MM.1S (cell line): ENCODE data around the gene FUT8.

Experiments
- CTCF ChIP-seq: fragments of 300-600 bp; sonication (generic); IDR thresholded peaks from 2 replicates; pipeline ENCODE4 v1.5.1; 2016; ENCODE audit warnings: antibody characterized with exemption, low read length, mixed read lengths
- EZH2 ChIP-seq: fragments of 300-600 bp; sonication (generic); optimal IDR thresholded peaks from 2 replicates; pipeline ENCODE3; 2017; ENCODE audit warnings: low read depth, mild to moderate bottlenecking, antibody characterized with exemption, low read length, mixed read lengths

- no peak for TF ChIP-seq CTCF
- no peak for TF ChIP-seq EZH2
These were observed 376.3 kb downstream of the FUT8 start for GRCh38 chr14:65788876-65789275.
